ENCODE results near the gene LMBR1L.

DNA sequence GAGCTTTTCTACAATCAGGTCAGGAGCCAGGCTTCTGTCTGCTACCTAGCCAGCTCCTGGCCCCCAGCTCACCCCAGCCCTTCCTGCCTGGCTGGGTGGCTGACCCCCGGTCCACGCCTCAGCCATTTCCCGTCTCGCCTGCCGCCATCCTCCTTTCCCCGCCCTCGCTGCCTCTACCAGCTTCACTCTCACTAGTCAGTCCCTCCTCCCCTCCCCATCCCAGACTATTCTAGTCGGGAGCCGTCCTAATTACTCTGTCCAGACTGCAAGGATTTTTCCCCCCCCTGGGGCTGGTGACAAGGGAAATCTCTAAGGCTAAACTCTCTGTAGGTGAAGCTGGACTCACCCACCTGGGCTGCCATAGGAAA is 16.9 kb downstream of the LMBR1L start:
- TF ChIP-seq, protein P1, sequence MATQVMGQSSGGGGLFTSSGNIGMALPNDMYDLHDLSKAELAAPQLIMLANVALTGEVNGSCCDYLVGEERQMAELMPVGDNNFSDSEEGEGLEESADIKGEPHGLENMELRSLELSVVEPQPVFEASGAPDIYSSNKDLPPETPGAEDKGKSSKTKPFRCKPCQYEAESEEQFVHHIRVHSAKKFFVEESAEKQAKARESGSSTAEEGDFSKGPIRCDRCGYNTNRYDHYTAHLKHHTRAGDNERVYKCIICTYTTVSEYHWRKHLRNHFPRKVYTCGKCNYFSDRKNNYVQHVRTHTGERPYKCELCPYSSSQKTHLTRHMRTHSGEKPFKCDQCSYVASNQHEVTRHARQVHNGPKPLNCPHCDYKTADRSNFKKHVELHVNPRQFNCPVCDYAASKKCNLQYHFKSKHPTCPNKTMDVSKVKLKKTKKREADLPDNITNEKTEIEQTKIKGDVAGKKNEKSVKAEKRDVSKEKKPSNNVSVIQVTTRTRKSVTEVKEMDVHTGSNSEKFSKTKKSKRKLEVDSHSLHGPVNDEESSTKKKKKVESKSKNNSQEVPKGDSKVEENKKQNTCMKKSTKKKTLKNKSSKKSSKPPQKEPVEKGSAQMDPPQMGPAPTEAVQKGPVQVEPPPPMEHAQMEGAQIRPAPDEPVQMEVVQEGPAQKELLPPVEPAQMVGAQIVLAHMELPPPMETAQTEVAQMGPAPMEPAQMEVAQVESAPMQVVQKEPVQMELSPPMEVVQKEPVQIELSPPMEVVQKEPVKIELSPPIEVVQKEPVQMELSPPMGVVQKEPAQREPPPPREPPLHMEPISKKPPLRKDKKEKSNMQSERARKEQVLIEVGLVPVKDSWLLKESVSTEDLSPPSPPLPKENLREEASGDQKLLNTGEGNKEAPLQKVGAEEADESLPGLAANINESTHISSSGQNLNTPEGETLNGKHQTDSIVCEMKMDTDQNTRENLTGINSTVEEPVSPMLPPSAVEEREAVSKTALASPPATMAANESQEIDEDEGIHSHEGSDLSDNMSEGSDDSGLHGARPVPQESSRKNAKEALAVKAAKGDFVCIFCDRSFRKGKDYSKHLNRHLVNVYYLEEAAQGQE (IDR thresholded peaks at IDR 0.05; ENCODE audit: insufficient read depth in 1 of 2, low read depth in 2 of 2, low read length in 2 of 2) = no peak
- TF ChIP-seq TAF1 (IDR thresholded peaks at IDR 0.05; ENCODE audit: borderline replicate concordance, insufficient read depth, low read length) (no peak), POLR2AphosphoS5 (IDR thresholded peaks at IDR 0.05; ENCODE audit: low read depth, low read length) (no peak)

Measured in PFSK-1 (cell line).